SU-DHL-6 (cell line): ENCODE results near the gene PCOLCE2.

Experiments
- H2AFZ ChIP-seq: fragments of 200-600 bp; sonication (generic); 2 replicates; pipeline ENCODE4 v1.6.1; 2014; ENCODE audit warnings: low read depth, mild to moderate bottlenecking, moderate library complexity, mixed read lengths, antibody characterized with exemption, low read length; ENCODE audit not compliant: severe bottlenecking
- H3F3A ChIP-seq: fragments of 200-600 bp; shearing (Covaris generic); 2 replicates; pipeline ENCODE4 v1.6.0; 2016; ENCODE audit warnings: antibody characterized with exemption, mild to moderate bottlenecking; ENCODE audit not compliant: insufficient read depth
- H3K27ac ChIP-seq: fragments of 200-600 bp; sonication (generic); 2 replicates; pipeline ENCODE4 v1.5.1; 2016; ENCODE audit warnings: low read depth, mild to moderate bottlenecking, low read length, moderate library complexity, mixed read lengths
- H3K27me3 ChIP-seq: fragments of 200-600 bp; sonication (generic), shearing (Covaris generic); 2 replicates; pipeline ENCODE4 v1.6.0; 2014; ENCODE audit warnings: mild to moderate bottlenecking, low read length
- H3K36me3 ChIP-seq: fragments of 200-600 bp; sonication (generic); 2 replicates; pipeline ENCODE4 v1.6.1; 2014; ENCODE audit warnings: mild to moderate bottlenecking, low read length, mixed read lengths
- H3K4me2 ChIP-seq: fragments of 300-600, 200-600 bp; shearing (Covaris generic), sonication (generic); 2 replicates; pipeline ENCODE4 v1.6.0; 2014; ENCODE audit warnings: low read length, low read depth, mild to moderate bottlenecking; ENCODE audit not compliant: poor library complexity, severe bottlenecking
- H3K4me3 ChIP-seq: fragments of 200-600 bp; sonication (generic); 2 replicates; pipeline ENCODE4 v1.5.1; 2014; ENCODE audit warnings: antibody characterized with exemption, low read length, mild to moderate bottlenecking, mixed read lengths; ENCODE audit not compliant: insufficient read depth, poor library complexity, severe bottlenecking
- H3K79me2 ChIP-seq: fragments of 200-600 bp; sonication (generic); 2 replicates; pipeline ENCODE4 v1.6.1; 2014; ENCODE audit warnings: mild to moderate bottlenecking, low read length, moderate library complexity; ENCODE audit not compliant: insufficient read depth
- H3K9ac ChIP-seq: fragments of 200-600 bp; sonication (generic); 2 replicates; pipeline ENCODE4 v1.7.0; 2014; ENCODE audit warnings: mild to moderate bottlenecking, low read length
- H3K9me2 ChIP-seq: fragments of 200-600 bp; sonication (generic); replicated peaks from 2 replicates; pipeline ENCODE4 v1.6.1; 2014; ENCODE audit warnings: low read length; ENCODE audit not compliant: insufficient read depth
- H3K9me3 ChIP-seq: fragments of 200-600 bp; sonication (generic); 2 replicates; pipeline ENCODE4 v1.6.1; 2014; ENCODE audit warnings: low read length, mixed read lengths; ENCODE audit not compliant: insufficient read depth
- H4K20me1 ChIP-seq: fragments of 200-600 bp; sonication (generic); 2 replicates; pipeline ENCODE4 v1.6.1; 2014; ENCODE audit warnings: low read depth, mild to moderate bottlenecking, antibody characterized with exemption, low read length, moderate library complexity, mixed read lengths
- CTCF ChIP-seq: fragments of 200-600 bp; sonication (generic); IDR thresholded peaks from one replicate; pipeline ENCODE4 v1.5.1; 2017; ENCODE audit warnings: antibody characterized with exemption, mild to moderate bottlenecking, low read length, moderate library complexity; ENCODE audit not compliant: insufficient read depth, poor library complexity, severe bottlenecking
- EZH2phosphoT487 ChIP-seq: fragments of 200-600 bp; sonication (generic), shearing (Covaris generic); conservative IDR thresholded peaks from 2 replicates; pipeline ENCODE4 v1.6.1; 2018; ENCODE audit warnings: mild to moderate bottlenecking, antibody characterized with exemption, low read length, moderate library complexity, mixed read lengths

The PCOLCE2 gene

DNA sequence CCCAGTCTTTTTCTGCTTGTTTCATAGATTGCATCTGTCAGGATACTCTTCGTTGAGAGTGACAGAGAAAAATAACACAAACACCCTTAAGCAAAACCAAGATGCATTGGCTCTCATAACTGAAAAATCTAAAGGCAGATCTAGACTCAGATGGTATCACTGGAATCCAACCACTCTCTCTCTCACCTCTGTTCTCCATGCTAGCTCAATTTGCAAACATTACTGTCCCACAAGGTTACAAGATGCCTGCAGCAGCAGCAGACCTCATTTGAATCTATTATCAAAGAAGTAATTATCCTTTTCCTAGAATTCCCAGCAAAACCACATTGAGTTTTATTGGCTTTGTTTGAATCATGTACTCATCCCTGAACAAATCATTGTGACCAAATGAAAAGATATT, 19.1 kb upstream of the PCOLCE2 start:
- Histone ChIP-seq H3K36me3 (no peaks in the 10 kb centered on the region), H3K4me3 (no peak overlapping the region), H2AFZ (no peak overlapping the region), H4K20me1 (no peaks in the 10 kb centered on the region), H3K27me3 (no peaks in the 10 kb centered on the region), H3K9ac (no peak overlapping the region), H3K4me2 (no peak overlapping the region), H3K27ac (no peak overlapping the region), H3K9me3 (no peaks in the 10 kb centered on the region), H3K79me2 (no peaks in the 10 kb centered on the region), H3K9me2 (no peaks in the 10 kb centered on the region), H3F3A (no peaks in the 10 kb centered on the region)
- TF ChIP-seq EZH2phosphoT487: no peak
- TF ChIP-seq CTCF: no peak

GRCh38 chr3:142904639-142905436, 16.0 kb upstream of the PCOLCE2 start:
- Histone ChIP-seq H3K9me3 (no peaks in the 10 kb centered on the region), H4K20me1 (no peaks in the 10 kb centered on the region), H3K79me2 (no peaks in the 10 kb centered on the region), H3K36me3 (no peaks in the 10 kb centered on the region), H3K4me3 (no peak overlapping the region), H3K4me2 (no peak overlapping the region), H3K27me3 (no peaks in the 10 kb centered on the region), H3K9ac (no peak overlapping the region), H3F3A (no peaks in the 10 kb centered on the region), H2AFZ (no peak overlapping the region), H3K9me2 (no peaks in the 10 kb centered on the region), H3K27ac (no peak overlapping the region)
- TF ChIP-seq CTCF: no peak
- TF ChIP-seq EZH2phosphoT487: no peak

DNA sequence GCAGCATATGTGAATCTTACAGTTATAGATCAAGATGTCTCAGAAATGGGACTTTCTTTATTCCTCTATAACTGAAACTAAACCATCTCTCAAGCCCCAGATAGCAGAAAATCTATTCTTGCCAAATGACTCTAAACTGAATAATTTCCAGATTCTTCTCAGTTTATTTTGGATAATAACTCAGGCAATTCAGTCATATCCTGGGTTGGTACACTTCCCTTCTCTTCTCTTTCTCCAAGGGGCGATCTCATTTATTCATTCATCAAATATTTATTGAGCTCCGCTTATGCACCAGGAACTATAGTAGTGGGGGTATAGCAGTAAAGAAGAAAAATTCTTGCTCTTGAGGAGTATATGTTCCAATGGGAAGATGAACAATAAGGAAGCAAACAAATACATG, 13.5 kb upstream of the PCOLCE2 start:
- no peak overlapping the region for H2AFZ ChIP-seq
- H3K9ac ChIP-seq: no peak overlapping the region
- TF ChIP-seq EZH2phosphoT487 (no peak), CTCF (no peak)
- no peaks in the 10 kb centered on the region for H3F3A ChIP-seq
- H3K4me2 ChIP-seq: no peak overlapping the region
- H3K79me2 ChIP-seq: no peaks in the 10 kb centered on the region
- no peaks in the 10 kb centered on the region for H3K9me3 ChIP-seq
- no peak overlapping the region for H3K27ac ChIP-seq
- no peaks in the 10 kb centered on the region for H3K27me3 ChIP-seq
- no peak overlapping the region for H3K4me3 ChIP-seq
- H4K20me1 ChIP-seq: no peaks in the 10 kb centered on the region
- H3K36me3 ChIP-seq: no peaks in the 10 kb centered on the region
- no peaks in the 10 kb centered on the region for H3K9me2 ChIP-seq
